GM12801 (cell line): ENCODE data around the gene NCF2.

Experiments
- CTCF ChIP-seq: IDR thresholded peaks from one replicate; pipeline ENCODE4 v1.5.1; 2011; ENCODE audit warnings: control low read depth; ENCODE audit not compliant: insufficient read length; ENCODE audit errors: extremely low read depth

The NCF2 gene

GRCh38 chr1:183550915-183551314 is 39.3 kb downstream of the NCF2 start:
- no peak for TF ChIP-seq CTCF

- TF ChIP-seq CTCF = no peak
These were observed 42.1 kb downstream of the NCF2 start for GRCh38 chr1:183548116-183548515.

GRCh38 chr1:183546427-183546826 is 43.8 kb downstream of the NCF2 start:
- TF ChIP-seq CTCF = no peak

GRCh38 chr1:183544598-183545297 is 45.5 kb downstream of the NCF2 start:
- no peak for TF ChIP-seq CTCF

GRCh38 chr1:183543619-183544204 is 46.5 kb downstream of the NCF2 start:
- TF ChIP-seq CTCF = no peak

GRCh38 chr1:183537405-183537804 is 52.9 kb downstream of the NCF2 start:
- no peak for TF ChIP-seq CTCF

GRCh38 chr1:183533617-183534174 is 56.6 kb downstream of the NCF2 start:
- TF ChIP-seq CTCF = no peak
